GM21381 (cell line): Measurements from ENCODE around the gene TANGO2.
"Not testable (repeated sequence)": the region's sequence is repeated elsewhere in the genome, so short reads cannot be mapped to it uniquely, and the experiment has no call there.

ENCODE experiments used
- ATAC-seq: cut with Tn5 transposase; IDR thresholded peaks from one replicate; pipeline ENCODE4 v1.9.1; 2021; ENCODE audit warnings: mild to moderate bottlenecking, moderate library complexity; ENCODE audit not compliant: unreplicated experiment

The TANGO2 gene

DNA sequence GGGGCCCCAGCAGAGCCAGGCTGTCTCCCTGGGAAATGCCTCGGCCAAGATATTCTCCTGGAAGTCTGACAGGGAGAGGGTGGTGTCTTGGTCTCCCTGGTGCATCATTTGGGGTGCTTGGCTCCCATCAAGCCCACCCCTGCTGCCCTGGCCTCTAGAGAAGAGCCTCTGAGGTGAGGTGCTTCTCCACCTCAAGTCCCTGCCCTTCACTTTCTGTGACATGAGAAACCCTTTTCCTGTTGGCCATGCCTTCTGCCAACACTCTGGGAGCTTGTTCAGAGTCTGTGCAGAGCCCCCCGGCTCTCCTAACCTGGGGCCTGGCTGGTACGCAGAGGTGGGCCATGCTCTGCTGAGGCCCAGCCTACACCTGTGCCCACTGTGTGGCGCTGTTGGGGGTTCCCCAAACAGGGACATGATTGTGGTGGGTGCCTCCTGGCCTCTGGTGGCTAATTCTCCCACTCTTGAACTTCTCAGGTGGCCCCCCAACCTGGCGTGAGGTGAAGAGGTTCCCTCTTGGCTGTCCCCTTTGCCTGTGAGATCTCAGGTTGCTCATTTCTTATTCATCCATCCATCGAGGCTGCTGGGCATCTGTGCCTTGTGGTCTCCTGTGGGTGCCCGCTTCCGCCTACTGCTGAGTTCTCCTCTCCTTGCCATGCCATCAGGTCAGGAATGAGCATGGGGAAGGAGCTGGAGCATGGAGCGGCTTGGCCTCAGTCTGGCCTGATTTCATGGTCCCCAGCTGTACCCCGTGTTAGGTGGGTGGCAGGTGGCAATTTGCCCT lies 40.0 kb downstream of the TANGO2 start:
- no peak for ATAC-seq

DNA sequence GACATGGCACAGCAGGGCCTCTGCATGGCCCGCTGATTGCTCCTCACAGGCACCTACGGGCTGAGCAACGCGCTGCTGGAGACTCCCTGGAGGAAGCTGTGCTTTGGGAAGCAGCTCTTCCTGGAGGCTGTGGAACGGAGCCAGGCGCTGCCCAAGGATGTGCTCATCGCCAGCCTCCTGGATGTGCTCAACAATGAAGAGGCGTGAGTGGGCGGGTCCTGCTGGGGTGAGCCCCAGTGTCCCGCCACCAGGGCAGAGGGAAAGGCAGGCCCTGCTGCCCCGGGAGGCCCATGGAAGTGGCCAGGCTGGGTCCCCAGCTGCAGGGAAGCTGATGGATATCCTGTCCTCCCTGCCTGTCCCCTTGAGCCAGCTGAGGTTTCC lies 40.6 kb downstream of the TANGO2 start:
- no peak for ATAC-seq

DNA sequence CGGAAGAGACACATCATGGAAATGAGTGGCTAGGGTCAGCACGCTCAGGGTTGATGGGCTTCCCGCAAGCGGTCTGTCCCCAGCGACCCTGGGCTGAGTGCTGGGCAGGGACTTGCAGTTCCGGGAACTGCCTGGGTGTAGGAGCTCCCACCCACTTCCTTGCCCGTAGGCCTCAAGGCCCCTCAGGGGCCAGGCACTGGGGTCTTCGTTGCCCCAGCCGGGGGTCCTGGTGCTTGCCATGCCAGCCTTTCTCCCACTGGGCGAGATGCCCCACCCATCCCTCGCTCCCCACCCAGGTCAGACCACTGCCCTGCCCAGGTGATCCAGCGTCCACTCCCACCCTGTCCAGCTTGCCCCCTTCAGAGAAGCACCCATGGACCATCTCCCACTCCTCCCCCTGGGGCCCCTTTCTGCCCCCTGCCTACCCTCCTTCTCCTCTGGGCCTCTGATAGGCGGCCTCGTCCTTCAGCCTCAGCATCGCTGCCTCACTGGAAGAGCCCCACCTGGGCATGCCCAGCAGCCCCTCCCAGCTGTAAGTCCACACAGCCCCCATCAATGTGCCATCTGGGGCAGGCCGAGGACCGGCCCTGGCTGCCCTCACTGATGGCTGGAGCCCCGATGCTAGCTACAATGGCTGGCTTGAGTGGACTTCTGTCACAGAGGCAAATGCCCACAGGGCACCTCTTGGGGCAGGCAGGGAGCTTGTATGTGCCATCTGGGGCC lies 41.3 kb downstream of the TANGO2 start:
- no peak for ATAC-seq

DNA sequence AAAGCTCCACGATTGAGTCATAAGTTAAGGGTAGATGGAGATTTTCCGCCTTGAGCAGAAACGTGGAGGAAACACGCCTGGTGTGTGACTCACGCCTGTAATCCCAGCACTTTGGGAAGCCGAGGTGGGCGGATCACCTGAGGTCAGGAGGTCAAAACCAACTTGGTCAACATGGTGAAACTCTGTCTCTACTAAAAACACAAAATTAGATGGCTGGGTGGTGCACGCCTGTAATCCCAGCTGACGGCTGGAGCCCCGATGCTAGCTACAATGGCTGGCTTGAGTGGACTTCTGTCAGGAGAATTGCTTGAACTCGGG lies 41.8 kb downstream of the TANGO2 start:
- no peak for ATAC-seq

DNA sequence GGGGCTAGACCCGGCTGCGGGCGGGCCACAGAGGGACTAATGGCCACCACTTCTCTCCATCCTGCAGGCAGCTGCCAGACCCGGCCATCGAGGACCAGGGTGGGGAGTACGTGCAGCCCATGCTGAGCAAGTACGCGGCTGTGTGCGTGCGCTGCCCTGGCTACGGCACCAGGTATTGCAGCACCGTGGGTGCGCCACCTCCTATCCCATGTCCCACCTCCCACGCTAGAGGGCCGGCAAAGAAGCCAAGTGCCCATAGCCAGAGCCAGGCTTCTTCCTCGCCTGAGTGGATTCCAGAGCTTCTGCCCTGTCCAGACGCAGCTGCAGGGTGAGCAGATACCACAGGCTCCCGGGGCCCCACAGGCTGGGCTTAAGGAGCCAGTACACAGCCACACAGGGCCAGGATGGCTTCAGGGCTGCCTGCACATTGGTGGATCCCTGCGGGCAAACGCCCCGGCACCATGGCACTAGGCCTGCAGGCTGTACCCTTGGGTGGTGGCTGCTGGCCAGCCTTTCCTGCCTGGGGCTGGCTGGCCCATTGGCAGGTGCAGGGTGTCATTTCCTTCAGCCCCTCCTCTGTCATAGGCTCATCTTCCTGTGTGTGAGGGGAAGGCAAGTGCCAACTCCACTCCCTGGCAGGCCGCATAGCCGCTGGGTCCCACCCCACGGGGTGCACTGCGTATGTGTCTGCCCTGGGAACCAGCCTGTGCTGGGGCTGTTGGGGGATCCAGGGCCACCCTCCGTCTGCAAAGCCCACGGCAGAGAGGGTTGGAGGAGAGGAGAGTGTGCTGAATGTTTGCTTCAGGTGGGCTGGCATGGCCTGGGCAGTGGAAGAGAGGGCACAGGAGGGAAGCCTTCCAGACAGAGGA lies 42.6 kb downstream of the TANGO2 start:
- no peak for ATAC-seq

DNA sequence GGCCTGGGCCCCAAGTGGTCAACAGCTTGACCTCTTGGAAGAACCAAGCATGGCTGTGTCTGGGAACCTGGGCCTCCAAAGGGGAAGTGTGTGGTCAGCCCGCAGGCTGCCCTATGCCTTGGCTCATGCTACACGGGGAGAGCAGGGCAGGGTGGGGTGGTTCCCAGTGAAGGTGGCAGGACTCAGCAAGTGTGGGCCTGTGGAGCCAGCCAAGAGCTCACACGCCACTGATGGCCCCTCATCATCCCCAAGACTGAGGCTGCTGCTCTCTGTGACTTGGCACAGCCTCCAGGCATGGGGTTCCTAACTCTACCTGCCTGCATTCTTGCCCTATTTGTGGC lies 43.2 kb downstream of the TANGO2 start:
- no peak for ATAC-seq

DNA sequence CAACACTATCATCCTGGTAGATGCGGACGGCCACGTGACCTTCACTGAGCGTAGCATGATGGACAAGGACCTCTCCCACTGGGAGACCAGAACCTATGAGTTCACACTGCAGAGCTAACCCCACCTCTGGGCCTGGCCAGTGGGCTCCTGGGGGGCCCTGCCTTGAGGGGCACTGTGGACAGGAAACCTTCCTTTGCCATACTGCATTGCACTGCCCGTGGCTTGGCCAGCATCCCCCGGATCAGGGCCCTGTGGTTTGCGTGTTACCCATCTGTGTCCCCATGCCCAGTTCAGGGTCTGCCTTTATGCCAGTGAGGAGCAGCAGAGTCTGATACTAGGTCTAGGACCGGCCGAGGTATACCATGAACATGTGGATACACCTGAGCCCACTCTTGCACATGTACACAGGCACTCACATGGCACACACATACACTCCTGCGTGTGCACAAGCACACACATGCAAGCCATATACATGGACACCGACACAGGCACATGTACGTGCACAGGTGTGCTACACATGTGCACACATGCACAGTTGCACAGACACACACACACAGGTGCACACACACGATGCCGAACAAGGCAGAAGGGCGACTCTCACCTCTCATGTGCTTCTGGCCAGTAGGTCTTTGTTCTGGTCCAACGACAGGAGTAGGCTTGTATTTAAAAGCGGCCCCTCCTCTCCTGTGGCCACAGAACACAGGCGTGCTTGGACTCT lies 43.8 kb downstream of the TANGO2 start:
- no peak for ATAC-seq

DNA sequence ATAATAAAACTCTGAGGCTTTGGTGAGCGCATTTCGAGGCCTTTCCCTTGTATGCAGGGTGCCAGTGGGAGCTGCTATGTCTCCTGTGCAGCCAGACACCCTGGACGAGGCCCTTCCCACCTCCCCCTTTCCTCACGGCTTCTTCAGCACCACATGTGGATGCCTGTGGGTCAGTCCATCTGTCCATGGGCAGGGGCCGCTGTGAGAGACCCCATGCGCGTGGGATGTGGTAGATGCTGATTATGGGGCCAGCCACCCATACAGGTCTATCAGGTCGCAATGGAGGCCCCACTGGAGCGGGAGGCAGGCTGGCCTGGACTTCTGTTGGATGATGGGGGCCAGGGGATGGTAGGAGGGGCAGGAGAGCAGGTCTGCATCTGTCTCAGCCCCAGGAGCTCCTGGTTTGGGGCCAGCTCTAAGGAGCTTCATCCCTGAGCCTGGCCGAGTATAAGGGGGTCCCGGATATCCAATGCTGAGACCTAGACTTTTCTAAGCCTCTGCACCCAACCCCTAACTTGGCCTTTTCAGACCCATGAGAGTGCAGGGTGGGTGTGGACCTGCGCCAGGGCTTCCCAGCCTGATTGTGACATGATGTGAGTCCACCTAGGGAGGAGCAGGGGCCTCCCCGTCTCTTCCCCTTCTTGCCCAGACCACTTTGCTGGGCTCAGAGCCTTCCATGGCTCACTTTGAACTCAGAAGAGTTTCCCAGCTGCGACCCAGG lies 45.1 kb downstream of the TANGO2 start:
- ATAC-seq, result no peak

DNA sequence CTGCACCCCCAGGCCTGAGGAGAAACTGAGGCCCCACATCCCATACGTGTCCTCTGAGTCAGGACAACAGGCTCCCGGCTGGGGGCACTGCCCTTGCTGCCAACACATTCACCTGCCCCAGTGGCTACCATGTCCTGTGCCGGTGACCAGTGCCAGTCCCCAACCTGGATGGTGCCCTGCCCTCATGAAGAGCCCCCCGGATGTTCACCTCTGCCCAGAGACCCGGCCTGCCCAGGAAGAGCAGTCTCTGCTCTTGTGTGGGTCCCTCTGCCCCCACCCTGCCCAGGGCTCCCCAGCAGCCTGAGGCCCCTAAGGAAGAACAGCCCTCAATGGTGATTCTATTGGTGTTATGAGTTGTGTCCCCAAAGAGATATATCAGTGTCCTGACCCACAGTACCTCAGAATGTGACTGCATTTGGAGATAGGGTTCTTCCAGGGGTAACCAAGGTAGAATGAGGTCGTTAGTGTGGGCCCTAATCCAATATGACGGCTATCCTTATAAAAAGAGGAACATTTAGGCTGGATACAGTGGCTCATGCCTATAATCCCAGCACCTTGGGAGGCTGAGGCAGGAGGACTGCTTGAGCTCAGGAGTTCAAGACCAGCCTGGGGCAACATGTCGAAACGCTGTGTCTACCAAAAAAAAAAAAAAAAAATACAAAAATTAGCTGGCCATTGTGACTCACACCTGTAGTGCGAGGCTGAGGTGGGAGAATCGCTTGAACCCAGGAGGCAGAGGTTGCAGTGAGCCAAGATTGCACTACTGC lies 45.9 kb downstream of the TANGO2 start:
- ATAC-seq, result no peak

DNA sequence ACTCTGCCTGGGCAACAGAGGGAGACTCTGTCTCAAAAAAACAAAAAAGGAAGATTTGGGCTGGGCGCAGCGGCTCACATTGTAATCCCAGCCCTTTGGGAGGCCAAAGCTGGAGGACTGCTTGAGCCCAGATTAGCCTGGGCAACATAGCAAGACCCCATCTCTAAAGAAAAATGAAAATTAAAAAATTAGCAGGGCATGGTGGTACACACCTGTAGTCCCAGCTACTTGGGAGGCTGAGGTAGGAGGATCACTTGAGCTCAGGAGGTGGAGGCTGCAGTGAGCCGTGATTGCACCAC lies 46.4 kb downstream of the TANGO2 start:
- ATAC-seq, result not testable (repeated sequence)

DNA sequence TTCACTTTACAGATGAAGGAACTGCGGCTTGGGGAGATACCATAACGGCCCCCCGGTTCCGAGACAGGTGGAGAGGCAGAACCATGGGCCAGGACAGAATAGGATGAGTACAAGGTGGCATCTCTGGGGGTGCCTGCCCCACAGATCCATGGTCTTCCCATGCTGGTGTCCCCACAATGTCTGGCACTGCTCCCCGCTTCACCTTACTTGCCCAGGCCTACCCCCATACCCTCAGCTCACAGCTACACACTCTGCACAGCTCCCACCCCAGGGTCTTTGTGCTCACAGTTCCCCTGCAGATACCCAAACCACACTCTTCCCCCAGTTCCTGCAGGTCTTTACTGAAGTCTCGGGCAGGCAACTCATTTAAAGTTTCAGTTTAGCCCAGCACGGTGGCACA lies 47.7 kb downstream of the TANGO2 start:
- ATAC-seq, result no peak

DNA sequence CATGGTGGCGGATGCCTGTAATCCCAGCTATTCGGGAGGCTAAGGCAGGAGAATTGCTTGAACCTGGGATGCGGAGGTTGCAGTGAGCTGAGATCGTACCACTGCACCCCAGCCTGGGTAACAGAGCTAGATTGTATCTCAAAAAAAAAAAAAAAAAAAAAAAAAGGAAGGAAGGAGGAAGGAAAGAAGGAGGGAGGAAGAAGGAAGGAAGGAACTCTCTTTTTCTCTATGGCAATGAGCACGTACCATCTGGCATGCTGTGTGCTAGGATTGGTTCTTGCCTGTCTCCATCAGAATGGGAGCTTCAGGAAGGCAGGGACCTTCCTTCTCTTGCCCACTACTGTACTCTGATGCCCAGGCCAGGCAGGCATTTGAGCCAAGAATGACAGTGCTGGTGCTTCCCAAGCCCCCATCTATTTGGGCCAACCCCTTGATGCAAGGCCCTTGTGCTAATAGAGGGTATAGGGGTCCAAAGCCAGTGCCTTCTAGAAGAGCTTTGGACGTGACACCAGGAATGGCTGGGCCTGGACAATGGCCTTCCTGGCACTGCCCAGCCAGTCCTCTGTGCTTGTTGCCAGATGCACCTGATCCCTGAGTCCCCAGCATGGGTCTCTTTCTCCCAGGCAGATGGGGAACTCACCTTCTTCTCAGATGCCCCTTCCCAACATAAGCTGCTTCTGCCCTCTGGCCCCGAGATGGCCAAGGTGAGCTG lies 48.6 kb downstream of the TANGO2 start:
- no peak for ATAC-seq

DNA sequence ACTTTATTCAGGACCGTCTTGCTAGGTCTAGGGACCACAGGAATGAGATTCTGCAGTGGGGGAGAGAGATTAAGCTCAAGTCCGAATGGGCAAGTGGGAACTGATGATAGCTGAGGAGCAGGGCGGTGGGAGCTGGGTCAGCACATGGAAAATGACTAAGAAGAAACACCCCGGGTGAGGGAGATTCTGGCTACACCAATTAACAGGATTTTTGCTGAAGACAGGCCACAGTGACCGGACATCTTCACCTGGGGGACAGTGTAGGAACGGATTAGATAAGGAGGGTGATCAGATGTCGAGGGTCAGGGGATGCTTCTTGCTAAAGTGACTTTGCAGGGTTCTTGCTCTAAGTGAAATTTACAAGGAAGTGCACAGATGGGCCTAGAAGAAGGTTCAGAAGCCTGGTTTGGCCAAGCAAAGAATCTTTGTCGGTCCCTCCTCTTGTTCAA lies 50.6 kb downstream of the TANGO2 start:
- no peak for ATAC-seq

DNA sequence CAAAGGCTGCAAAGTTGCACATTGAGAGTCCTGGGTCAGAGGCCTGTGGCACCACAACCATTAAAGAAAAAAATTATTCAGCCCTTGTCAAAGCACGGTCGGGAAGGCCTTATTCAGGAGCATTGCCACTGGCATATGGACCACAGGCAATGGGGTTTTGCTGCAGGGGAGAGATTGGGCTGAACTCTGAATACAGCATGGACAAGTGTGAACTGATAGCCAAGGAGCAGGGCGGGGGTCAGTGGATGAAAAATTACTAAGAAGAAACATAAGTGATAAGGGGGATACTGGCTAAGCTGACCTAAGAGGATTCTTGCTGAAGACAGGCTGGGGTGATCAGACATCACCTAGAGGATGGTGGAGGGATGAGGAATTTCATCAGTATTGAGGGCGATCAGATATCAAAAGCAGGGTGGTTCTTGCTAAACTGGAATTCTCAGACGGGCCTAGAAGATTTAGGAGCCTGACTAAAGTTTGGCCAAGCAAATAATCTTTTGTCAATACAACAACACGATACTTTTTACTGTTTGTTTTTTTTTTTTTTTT lies 55.8 kb downstream of the TANGO2 start:
- ATAC-seq, result no peak

DNA sequence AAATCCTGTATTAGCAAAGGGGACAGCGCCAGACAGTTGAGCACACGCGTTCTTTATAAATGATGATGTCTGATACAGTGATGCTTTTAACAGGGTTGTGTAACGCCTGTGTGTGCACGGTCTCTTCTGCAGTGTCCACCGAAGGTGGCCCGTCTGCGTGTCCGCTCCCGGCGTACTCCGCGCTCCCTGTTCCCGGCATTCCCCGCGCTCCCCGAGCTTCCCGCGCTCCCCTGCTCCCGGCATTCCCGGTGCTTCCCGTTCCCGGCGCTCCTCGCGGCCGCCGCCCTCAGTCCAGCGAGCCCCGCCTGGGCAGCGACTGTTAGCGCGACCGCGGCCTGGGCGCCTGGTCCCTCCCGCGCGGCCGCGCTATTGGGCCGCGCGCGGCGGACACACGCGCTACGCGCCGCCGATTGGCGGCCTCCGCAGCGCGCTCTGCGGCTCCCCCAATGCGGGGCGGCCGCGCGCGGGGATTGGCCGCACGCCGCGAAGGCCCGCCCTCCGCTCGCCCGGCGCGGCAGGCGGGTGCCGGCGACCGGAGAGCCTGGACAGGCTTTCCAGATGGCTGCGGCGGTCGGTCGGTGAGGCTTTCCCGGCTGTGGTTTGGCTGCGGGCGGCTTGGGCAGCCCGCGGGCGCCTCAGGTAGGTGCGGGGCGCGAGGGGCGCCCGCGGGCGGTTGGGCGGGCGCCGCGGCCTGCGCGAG lies 59.0 kb downstream of the TANGO2 start, which contains the start of gene DGCR8:
Gene DGCR8, plus strand, starts transcription at position 497 of the 700 bp plus-strand sequence. CDS start 5,723 bp downstream, outside the sequence.
- peak; percentile 86 for ATAC-seq

DNA sequence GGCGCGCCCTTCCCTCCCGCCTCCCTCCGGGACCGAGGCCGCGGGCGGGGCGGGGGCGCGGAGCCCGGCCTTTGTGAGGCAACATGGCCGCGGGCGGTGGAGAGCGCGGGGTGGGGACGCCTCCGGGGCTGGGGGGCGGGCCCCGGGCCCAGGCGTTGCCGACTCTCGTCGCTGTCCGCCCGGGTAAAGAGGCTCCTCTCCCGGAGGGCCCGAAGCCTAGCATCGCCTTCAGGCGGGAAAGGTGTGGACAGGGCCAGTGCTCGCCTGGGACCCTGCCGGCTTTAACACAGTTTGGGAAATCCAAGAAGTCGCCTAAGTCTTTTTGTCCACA lies 59.5 kb downstream of the TANGO2 start:
- ATAC-seq, result peak; percentile 57

DNA sequence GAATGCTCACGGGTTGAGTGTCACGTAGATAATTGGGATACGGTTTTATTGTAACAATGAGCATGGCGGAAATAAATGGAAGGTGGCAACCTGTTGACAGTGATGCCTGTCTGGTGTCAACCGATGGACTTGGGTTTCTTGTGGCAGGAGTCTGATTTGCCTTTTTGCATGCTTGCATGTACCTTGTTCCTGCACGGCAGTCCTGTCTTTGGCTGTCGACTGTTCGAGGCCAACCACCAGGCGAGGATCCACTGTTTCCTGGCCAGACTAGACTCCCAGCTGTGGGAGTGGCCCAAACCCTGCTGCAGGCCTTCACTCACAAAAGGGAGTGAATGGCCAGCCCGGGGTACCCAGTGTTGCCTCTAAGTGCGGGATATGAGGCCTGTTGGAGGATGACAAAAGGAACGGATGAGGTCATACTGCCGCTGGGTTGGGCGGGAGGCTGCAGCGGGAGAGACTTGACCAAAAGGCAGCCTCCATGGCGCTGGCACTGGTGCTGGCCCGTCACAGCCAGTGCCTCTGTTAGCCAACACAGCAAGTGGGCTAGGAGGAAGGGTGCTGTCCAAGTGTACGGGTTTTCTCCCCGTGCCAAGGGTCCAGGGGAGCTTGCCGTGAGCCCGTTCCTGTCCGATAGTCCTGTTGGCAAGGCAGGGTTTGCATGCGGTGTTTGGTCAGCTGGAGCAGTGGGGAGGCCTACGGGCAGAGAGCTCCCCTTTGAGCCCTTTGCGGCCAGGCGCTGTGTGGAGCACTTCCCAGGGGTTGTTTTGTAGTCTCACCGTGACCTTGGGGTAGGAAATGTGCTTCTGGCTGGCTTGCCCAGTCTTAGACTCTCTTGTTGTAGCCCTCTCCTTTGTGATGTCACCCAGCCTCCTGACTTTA lies 60.1 kb downstream of the TANGO2 start:
- ATAC-seq, result no peak
